HUES6 (cell line): Measurements from ENCODE around the gene STARD13.
"Not testable (repeated sequence)": the region's sequence is repeated elsewhere in the genome, so short reads cannot be mapped to it uniquely, and the experiment has no call there.

Experiments
- H3K27ac ChIP-seq: 2 replicates; pipeline ENCODE4 v1.7.0; 2013; ENCODE audit warnings: low read depth, mild to moderate bottlenecking, low read length, inconsistent platforms
- H3K27me3 ChIP-seq: 2 replicates; pipeline ENCODE4 v1.6.1; 2013; ENCODE audit warnings: low read length; ENCODE audit not compliant: control insufficient read depth, insufficient read depth
- H3K36me3 ChIP-seq: 2 replicates; pipeline ENCODE4 v1.6.1; 2013; ENCODE audit warnings: low read length; ENCODE audit not compliant: control insufficient read depth, insufficient read depth
- H3K4me1 ChIP-seq: 2 replicates; pipeline ENCODE4 v1.6.1; 2013; ENCODE audit warnings: low read length; ENCODE audit not compliant: control insufficient read depth, insufficient read depth
- H3K4me3 ChIP-seq: 2 replicates; pipeline ENCODE4 v1.5.1; 2013; ENCODE audit warnings: low read depth, low read length
- H3K9ac ChIP-seq: one replicate; pipeline ENCODE4 v1.6.1; 2013; ENCODE audit warnings: mild to moderate bottlenecking, low read length
- H3K9me3 ChIP-seq: 2 replicates; pipeline ENCODE4 v1.6.1; 2013; ENCODE audit warnings: low read depth, low read length; ENCODE audit not compliant: control insufficient read depth, insufficient read depth

The STARD13 gene

GRCh38 chr13:33169273-33169980, 116.1 kb downstream of the STARD13 start:
- no peaks in the 10 kb centered on the region for H3K4me1 ChIP-seq
- no peak overlapping the region for H3K9ac ChIP-seq
- H3K9me3 ChIP-seq = no peaks in the 10 kb centered on the region
- H3K27ac ChIP-seq = no peak overlapping the region
- no peak overlapping the region for H3K4me3 ChIP-seq
- H3K36me3 ChIP-seq = no peaks in the 10 kb centered on the region
- H3K27me3 ChIP-seq = no peaks in the 10 kb centered on the region

- no peaks in the 10 kb centered on the region for H3K9me3 ChIP-seq
- H3K36me3 ChIP-seq = no peaks in the 10 kb centered on the region
Observed at GRCh38 chr13:33168321-33168960, 117.1 kb downstream of the STARD13 start.

GRCh38 chr13:33167491-33167890, 118.1 kb downstream of the STARD13 start:
- H3K27ac ChIP-seq = no peak overlapping the region
- 0 out of 2 replicates have a peak, but pooled peaks cover 6% of the 10 kb centered on the region for H3K9me3 ChIP-seq
- H3K36me3 ChIP-seq = no peaks in the 10 kb centered on the region
- no peaks in the 10 kb centered on the region for H3K27me3 ChIP-seq
- H3K9ac ChIP-seq = no peak overlapping the region
- no peaks in the 10 kb centered on the region for H3K4me1 ChIP-seq
- H3K4me3 ChIP-seq = no peak overlapping the region

More at GRCh38 chr13:33168321-33168960, 117.1 kb downstream of the STARD13 start:
- H3K4me3 ChIP-seq = no peak overlapping the region
- H3K27ac ChIP-seq = no peak overlapping the region
- no peaks in the 10 kb centered on the region for H3K4me1 ChIP-seq
- no peak overlapping the region for H3K9ac ChIP-seq
- H3K27me3 ChIP-seq = no peaks in the 10 kb centered on the region

GRCh38 chr13:33165787-33166186, 119.8 kb downstream of the STARD13 start:
- Histone ChIP-seq H3K27ac (no peak overlapping the region), H3K27me3 (no peaks in the 10 kb centered on the region), H3K4me3 (no peak overlapping the region), H3K9me3 (0 out of 2 replicates have a peak, but pooled peaks cover 9% of the 10 kb centered on the region), H3K4me1 (no peaks in the 10 kb centered on the region), H3K9ac (no peak overlapping the region), H3K36me3 (no peaks in the 10 kb centered on the region)

- Histone ChIP-seq H3K9ac (no peak overlapping the region), H3K9me3 (0 out of 2 replicates have a peak, but pooled peaks cover 9% of the 10 kb centered on the region), H3K27me3 (no peaks in the 10 kb centered on the region), H3K36me3 (no peaks in the 10 kb centered on the region), H3K4me1 (no peaks in the 10 kb centered on the region), H3K27ac (no peak overlapping the region), H3K4me3 (no peak overlapping the region)
Observed at GRCh38 chr13:33164331-33164730, 121.2 kb downstream of the STARD13 start.

- not testable (repeated sequence) for H3K4me3 ChIP-seq, H3K36me3 ChIP-seq, H3K27me3 ChIP-seq, H3K4me1 ChIP-seq, H3K9ac ChIP-seq, H3K27ac ChIP-seq, H3K9me3 ChIP-seq
Observed at GRCh38 chr13:33162725-33163124, 122.8 kb downstream of the STARD13 start.

- no peak overlapping the region for H3K4me3 ChIP-seq
- peaks cover 1% of the 10 kb centered on the region; the same call in 1 of the 2 replicates for H3K4me1 ChIP-seq
- no peak overlapping the region for H3K9ac ChIP-seq
- H3K27me3 ChIP-seq = no peaks in the 10 kb centered on the region
- 0 out of 2 replicates have a peak, but pooled peaks cover 9% of the 10 kb centered on the region for H3K9me3 ChIP-seq
- no peaks in the 10 kb centered on the region for H3K36me3 ChIP-seq
- H3K27ac ChIP-seq = no peak overlapping the region
Observed at GRCh38 chr13:33158816-33159215, 126.7 kb downstream of the STARD13 start.

GRCh38 chr13:33158271-33158670, 127.3 kb downstream of the STARD13 start:
- Histone ChIP-seq H3K27me3 (no peaks in the 10 kb centered on the region), H3K36me3 (no peaks in the 10 kb centered on the region), H3K27ac (no peak overlapping the region), H3K4me1 (peaks cover 3% of the 10 kb centered on the region; the same call in 1 of the 2 replicates), H3K4me3 (no peak overlapping the region), H3K9me3 (0 out of 2 replicates have a peak, but pooled peaks cover 9% of the 10 kb centered on the region), H3K9ac (no peak overlapping the region)

- H3K4me3 ChIP-seq = no peak overlapping the region
- no peak overlapping the region for H3K27ac ChIP-seq
- H3K9me3 ChIP-seq = no peaks in the 10 kb centered on the region
- H3K4me1 ChIP-seq = peaks cover 3% of the 10 kb centered on the region; the same call in 1 of the 2 replicates
- H3K36me3 ChIP-seq = no peaks in the 10 kb centered on the region
- no peak overlapping the region for H3K9ac ChIP-seq
- no peaks in the 10 kb centered on the region for H3K27me3 ChIP-seq
Observed at GRCh38 chr13:33154911-33155310, 130.6 kb downstream of the STARD13 start.

- H3K36me3 ChIP-seq = no peaks in the 10 kb centered on the region
- H3K4me3 ChIP-seq = no peak overlapping the region
- H3K27me3 ChIP-seq = no peaks in the 10 kb centered on the region
- H3K9me3 ChIP-seq = no peaks in the 10 kb centered on the region
- no peak overlapping the region for H3K27ac ChIP-seq
- no peak overlapping the region for H3K9ac ChIP-seq
- peaks cover 3% of the 10 kb centered on the region; the same call in 1 of the 2 replicates for H3K4me1 ChIP-seq
Observed at GRCh38 chr13:33153421-33154404, 131.8 kb downstream of the STARD13 start.
